Stomach (tissue), 4 donors: ENCODE measurements around the gene KLHDC10.

Source experiments
- EP300 ChIP-seq: sonication (generic); formaldehyde crosslinking; IDR thresholded peaks from one replicate; pipeline ENCODE4 v1.6.1; 2017; ENCODE audit warnings: antibody characterized with exemption
- POLR2A ChIP-seq, 4 donors: fragments of 450-650 bp; IDR thresholded peaks; one replicate each; pipeline ENCODE4 v1.6.1; 2016; ENCODE audit warnings: antibody characterized with exemption in 4 of 4, control low read depth in 2 of 4, mild to moderate bottlenecking in 1 of 4, moderate library complexity in 1 of 4

GRCh38 chr7:130148561-130148960 is 78.2 kb downstream of the KLHDC10 start:
- no peak for TF ChIP-seq POLR2A (IDR thresholded peaks at IDR 0.05)
- no peak for TF ChIP-seq EP300
